RWPE2 (cell line): ENCODE data around the gene INTS1.

Experiments used
- ATAC-seq: fragments of 200-7000 bp; cut with Tn5 transposase; 3 replicates; pipeline ENCODE4 v1.9.1; 2021; ENCODE audit warnings: low read depth
- DNase-seq: peaks from one replicate; pipeline ENCODE4 v3.0.0-alpha.2; 2020; ENCODE audit warnings: low spot score
- H3K27ac ChIP-seq: fragments of 450-650 bp; 2 replicates; pipeline ENCODE4 v1.5.1; 2017; ENCODE audit warnings: mild to moderate bottlenecking; ENCODE audit not compliant: poor library complexity, severe bottlenecking
- H3K27me3 ChIP-seq: fragments of 250-450 bp; sonication (Bioruptor Pico); 2 replicates; pipeline ENCODE4 v1.5.1; 2021; ENCODE audit warnings: mild to moderate bottlenecking, moderate library complexity; ENCODE audit not compliant: insufficient read depth, poor library complexity, severe bottlenecking
- H3K36me3 ChIP-seq: fragments of 250-450 bp; sonication (Bioruptor Pico); 2 replicates; pipeline ENCODE4 v1.5.1; 2020; ENCODE audit warnings: low read depth, mild to moderate bottlenecking, moderate library complexity
- H3K4me1 ChIP-seq: fragments of 250-450 bp; sonication (Bioruptor Pico); 2 replicates; pipeline ENCODE4 v1.5.1; 2021; ENCODE audit warnings: mild to moderate bottlenecking, moderate library complexity; ENCODE audit not compliant: insufficient read depth, poor library complexity, severe bottlenecking
- H3K4me3 ChIP-seq: fragments of 250-450 bp; sonication (Bioruptor Pico); 2 replicates; pipeline ENCODE4 v1.5.1; 2021; ENCODE audit warnings: mild to moderate bottlenecking, moderate library complexity; ENCODE audit not compliant: severe bottlenecking
- H3K9me3 ChIP-seq: fragments of 250-450 bp; sonication (Bioruptor Pico); 2 replicates; pipeline ENCODE4 v1.5.1; 2021; ENCODE audit warnings: mild to moderate bottlenecking, moderate library complexity; ENCODE audit not compliant: severe bottlenecking
- TF ChIP-seq, protein P1 (sequence below): fragments of 450-650 bp; IDR thresholded peaks from one replicate; pipeline ENCODE4 v1.5.1; 2017; ENCODE audit warnings: mild to moderate bottlenecking, moderate library complexity; ENCODE audit not compliant: poor library complexity, severe bottlenecking

Gene INTS1

DNA sequence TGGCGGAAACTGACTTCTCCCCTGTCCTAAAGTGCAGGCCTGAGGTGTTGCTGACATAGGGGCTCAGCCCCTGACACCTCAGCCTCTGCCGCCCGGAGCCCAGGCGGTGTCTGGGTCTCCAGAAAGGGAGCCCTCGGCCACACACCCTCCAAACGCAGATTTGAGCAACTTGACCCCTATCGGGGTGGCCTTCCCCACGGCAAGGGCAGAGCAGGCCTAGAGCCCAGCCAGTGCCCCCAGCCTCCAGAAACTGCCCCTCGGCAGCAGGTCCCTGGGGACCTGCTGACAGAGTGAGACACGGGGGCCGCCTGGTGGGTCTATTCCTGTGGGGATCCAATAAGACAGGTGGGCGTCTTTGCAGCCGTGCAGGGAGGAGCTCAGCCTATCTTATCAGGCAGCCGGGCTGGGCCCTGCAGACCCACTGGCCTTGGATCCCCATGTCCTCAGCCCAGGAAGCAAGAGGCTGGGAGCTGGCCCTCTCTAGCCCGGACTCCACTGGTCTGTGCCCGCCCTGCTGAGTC lies 40.8 kb upstream of the INTS1 start:
- Histone ChIP-seq H3K27me3 (no peaks in the 10 kb centered on the region), H3K36me3 (peaks cover 25% of the 10 kb centered on the region), H3K9me3 (no peaks in the 10 kb centered on the region), H3K27ac (peak overlapping the region; percentile 11), H3K4me1 (no peaks in the 10 kb centered on the region), H3K4me3 (no peak overlapping the region)
- DNase-seq (no peak), ATAC-seq (no peak)
- TF ChIP-seq, protein P1, sequence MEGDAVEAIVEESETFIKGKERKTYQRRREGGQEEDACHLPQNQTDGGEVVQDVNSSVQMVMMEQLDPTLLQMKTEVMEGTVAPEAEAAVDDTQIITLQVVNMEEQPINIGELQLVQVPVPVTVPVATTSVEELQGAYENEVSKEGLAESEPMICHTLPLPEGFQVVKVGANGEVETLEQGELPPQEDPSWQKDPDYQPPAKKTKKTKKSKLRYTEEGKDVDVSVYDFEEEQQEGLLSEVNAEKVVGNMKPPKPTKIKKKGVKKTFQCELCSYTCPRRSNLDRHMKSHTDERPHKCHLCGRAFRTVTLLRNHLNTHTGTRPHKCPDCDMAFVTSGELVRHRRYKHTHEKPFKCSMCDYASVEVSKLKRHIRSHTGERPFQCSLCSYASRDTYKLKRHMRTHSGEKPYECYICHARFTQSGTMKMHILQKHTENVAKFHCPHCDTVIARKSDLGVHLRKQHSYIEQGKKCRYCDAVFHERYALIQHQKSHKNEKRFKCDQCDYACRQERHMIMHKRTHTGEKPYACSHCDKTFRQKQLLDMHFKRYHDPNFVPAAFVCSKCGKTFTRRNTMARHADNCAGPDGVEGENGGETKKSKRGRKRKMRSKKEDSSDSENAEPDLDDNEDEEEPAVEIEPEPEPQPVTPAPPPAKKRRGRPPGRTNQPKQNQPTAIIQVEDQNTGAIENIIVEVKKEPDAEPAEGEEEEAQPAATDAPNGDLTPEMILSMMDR: no peak

DNA sequence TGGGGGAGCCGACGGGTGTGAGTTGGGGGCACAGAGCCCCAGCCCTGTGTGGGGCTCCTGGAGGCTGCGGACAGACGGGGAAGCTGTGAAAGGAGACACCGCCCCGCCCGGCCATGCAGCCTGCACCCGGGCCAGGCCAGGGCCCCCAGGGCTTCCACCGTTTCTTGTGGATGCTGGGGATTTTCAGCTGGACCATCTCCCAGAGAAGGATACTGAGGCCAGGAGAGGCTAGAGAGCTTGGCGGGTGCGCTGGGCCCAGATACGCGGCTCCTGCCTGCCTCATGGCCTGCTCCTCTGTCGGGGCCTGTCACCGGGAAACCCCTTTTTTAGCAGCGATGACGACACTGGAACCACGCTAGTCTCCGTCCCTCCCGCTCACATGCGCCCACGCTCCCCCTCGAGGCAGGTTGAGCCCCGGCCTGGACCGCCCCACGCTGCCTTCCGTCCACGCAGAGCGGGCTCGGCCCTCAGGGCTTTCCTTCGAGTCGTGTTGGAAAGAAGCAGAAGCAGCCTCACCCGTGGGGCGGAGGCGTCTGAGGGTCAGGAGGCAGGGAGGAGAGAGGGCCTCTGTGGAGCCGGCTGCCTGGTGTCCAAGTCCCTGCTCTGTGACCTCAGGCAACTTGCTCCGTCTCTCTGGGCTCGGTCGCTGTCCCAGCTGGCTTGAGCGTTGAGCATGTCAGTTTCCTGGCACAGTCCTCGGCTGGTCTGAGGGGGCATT lies 40.1 kb upstream of the INTS1 start:
- TF ChIP-seq, protein P1: no peak
- no peak for DNase-seq
- Histone ChIP-seq H3K4me3 (no peak overlapping the region), H3K36me3 (peaks cover 31% of the 10 kb centered on the region), H3K4me1 (no peaks in the 10 kb centered on the region), H3K27ac (peak overlapping the region; percentile 11), H3K9me3 (no peaks in the 10 kb centered on the region), H3K27me3 (no peaks in the 10 kb centered on the region)
- 0 out of 3 replicates have a peak, but pooled peaks have one; percentile 6 for ATAC-seq

DNA sequence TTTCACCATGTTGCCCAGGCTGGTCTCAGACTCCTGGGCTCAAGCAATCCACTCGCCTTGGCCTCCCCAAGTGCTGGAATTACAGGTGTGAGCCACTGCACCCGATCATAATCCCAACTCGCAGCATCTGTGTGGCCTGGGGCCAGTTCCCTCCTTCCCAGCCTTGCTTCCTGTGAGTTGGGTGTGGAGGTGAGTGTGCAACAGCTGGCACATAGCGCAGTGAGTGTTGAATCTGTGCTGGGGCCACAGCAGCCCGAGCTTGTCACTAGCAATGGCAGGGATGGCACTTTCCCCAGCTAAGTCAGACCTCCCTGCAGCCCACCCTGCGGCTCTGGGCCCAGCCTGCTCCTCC lies 39.6 kb upstream of the INTS1 start:
- Histone ChIP-seq H3K27ac (peak overlapping the region; percentile 11), H3K4me3 (no peak overlapping the region), H3K9me3 (no peaks in the 10 kb centered on the region), H3K36me3 (peaks cover 35% of the 10 kb centered on the region), H3K4me1 (no peaks in the 10 kb centered on the region), H3K27me3 (no peaks in the 10 kb centered on the region)
- TF ChIP-seq, protein P1: no peak
- ATAC-seq (peak; percentile 40), DNase-seq (no peak)

DNA sequence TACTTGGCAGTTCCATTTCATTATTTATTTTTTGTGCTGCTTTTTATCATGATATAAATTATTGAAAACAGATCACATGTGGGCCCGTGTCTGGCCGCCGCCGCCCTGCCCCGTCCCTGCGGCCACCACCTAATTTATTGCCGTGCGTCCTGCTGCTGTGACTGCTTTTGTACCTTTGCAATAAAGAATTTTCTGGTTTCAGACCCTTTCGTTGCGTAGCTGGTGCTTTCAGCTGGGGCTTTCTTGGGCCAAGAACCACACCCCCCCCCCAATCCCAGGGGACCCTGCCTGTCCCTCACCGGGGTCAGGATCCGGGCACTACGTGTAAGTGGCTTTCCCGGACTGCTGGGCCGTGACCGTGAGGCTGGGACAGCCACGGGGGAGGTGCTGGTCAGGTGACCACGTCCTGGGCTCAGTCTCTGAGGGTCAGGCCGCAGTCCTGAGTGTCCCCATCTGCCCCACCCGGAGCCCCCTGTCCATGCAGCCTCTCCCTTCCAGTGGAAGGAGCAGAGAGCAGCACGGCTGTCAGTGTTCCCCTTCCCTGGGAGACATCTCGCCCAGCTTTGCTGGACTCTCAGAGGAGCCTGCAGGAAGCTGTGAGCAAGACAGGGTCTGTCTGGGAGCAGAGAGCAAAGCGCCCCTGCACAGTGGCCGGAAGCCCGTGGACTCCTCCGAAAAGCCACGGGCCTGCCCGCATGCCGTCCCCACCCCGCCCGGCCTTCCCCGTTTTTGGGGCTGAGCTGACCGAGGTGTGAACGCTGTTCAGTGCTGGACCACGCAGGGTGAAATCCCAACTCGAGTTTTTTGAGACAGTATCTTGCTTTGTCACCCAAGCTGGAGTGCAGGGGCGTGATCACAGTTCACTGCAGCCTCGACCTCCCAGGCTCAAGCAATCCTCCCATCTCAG lies 38.9 kb upstream of the INTS1 start:
- ATAC-seq: no peak
- Histone ChIP-seq H3K27ac (peak overlapping the region; percentile 11), H3K9me3 (no peaks in the 10 kb centered on the region), H3K36me3 (peaks cover 35% of the 10 kb centered on the region), H3K27me3 (no peaks in the 10 kb centered on the region), H3K4me3 (no peak overlapping the region), H3K4me1 (peaks cover 1% of the 10 kb centered on the region)
- no peak for DNase-seq
- TF ChIP-seq, protein P1: no peak
